Thymus (tissue), 11 donors: Measurements from ENCODE around the gene HAPLN3. TPM values are rescaled to one million over a fixed set of nuclear protein-coding genes. Genes with fewer than 3 reads are reported as not detected.
"Not testable (repeated sequence)": the region's sequence is repeated elsewhere in the genome, so short reads cannot be mapped to it uniquely, and the experiment has no call there.

Source experiments
- DNase-seq, 9 donors: peaks; one replicate each; pipeline ENCODE4 v3.0.0-alpha.2; 2013; ENCODE audit warnings: low spot score in 9 of 9, low read depth in 6 of 9, missing footprints in 1 of 9
- H3K27ac ChIP-seq, 2 donors: one replicate each; pipeline ENCODE4 v1.5.1; 2013; ENCODE audit warnings: control low read depth in 1 of 2, low read depth in 1 of 2, low read length in 1 of 2, mild to moderate bottlenecking in 1 of 2, moderate library complexity in 1 of 2
- H3K27me3 ChIP-seq, 2 donors: one replicate each; pipeline ENCODE4 v1.5.1; 2013; ENCODE audit warnings: low read length in 1 of 2; ENCODE audit not compliant: control insufficient read depth in 2 of 2, insufficient read depth in 1 of 2
- H3K36me3 ChIP-seq, 2 donors: one replicate each; pipeline ENCODE4 v1.5.1; 2013; ENCODE audit warnings: low read length in 1 of 2, mild to moderate bottlenecking in 1 of 2, moderate library complexity in 1 of 2; ENCODE audit not compliant: control insufficient read depth in 2 of 2, insufficient read depth in 2 of 2
- H3K4me1 ChIP-seq, 2 donors: one replicate each; pipeline ENCODE4 v1.5.1; 2013; ENCODE audit warnings: low read length in 2 of 2; ENCODE audit not compliant: control insufficient read depth in 2 of 2, insufficient read depth in 2 of 2
- H3K4me3 ChIP-seq, 2 donors: one replicate each; pipeline ENCODE4 v1.5.1; 2013; ENCODE audit warnings: low read length in 2 of 2, control low read depth in 1 of 2, mild to moderate bottlenecking in 1 of 2
- H3K9me3 ChIP-seq, 2 donors: one replicate each; pipeline ENCODE4 v1.5.1; 2013; ENCODE audit warnings: low read length in 1 of 2, mild to moderate bottlenecking in 1 of 2; ENCODE audit not compliant: control insufficient read depth in 2 of 2, insufficient read depth in 1 of 2
- WGBS: extraction: QIAGEN DNeasy Blood & Tissue Kit; methylation state at CpG from one replicate; pipeline ENCODE4 v1.1.7; 2013; 5-methylcytosine and 5-hydroxymethylcytosine counted together
- polyA plus RNA-seq: library from polyadenylated mRNA; stranded (reverse); fragments of 200-250 nt; gene quantifications from one replicate; pipeline ENCODE4 v1.2.3, GENCODE V29; 2013
- total RNA-seq: library from RNA; stranded (reverse); fragments of 120-200 nt; gene quantifications from one replicate; pipeline ENCODE4 v1.2.4, GENCODE V29; 2013
- donor health status: healthy.

HAPLN3 gene
- total and polyA plus RNA-seq, 2 donors, result 17.3 to 20.1 TPM

DNA sequence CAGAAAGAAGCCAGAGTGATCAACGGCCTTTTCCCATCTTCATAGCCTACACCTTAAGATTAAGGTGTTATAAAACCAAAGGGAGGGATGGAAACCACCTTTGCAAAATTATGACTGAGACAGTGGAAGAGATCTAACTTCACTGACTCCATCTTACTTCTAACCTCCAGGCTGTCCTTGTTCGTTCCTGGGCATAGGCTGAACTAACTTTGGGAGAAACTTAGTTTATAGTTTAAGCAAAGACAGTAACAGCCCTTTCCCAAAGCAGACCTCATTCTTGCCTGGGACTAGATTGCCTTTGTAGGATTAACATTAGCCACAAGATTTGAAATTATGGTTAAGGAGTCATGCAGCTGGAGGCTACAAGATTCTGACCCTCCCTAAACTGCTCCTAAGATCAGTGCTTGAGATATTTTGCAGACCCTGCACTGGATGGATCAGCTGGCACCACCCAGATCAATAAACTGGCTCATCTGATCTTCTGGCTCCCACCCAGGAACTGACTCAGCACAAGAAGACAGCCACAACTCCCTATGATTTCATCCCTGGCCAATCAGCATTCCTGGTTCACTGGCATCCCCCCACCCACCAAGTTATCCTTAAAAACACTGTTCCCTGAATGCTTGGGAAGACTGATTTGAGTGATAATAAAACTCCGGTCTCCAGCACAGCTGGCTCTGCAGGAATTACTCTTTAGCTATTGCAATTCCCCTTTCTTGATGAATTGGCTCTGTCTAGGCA, 34.2 kb upstream of the HAPLN3 start:
- not testable (repeated sequence) for DNase-seq, H3K4me1 ChIP-seq, H3K27ac ChIP-seq, H3K36me3 ChIP-seq, H3K9me3 ChIP-seq, H3K4me3 ChIP-seq, H3K27me3 ChIP-seq
- 87% methylated on average over 3 of the region's 3 CpGs for WGBS

DNA sequence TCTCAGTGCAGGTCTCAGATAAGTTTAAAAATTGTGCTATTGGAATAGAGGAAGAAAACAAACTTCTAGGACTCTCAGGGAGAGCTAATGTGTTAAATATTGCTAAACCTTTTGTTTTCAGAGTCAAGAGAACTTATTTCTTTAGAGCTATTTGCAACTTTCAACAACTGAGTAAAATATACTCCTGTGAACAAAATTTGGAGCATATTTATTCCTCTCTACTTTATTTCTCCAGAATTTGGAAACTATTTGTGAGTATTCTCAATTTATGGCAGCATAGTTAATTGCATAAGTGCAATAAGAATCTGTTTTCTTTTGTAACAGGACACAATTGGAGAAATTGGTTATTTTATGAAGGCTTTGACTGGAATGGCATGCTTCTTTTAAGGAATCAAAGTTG, 32.8 kb upstream of the HAPLN3 start:
- not testable (repeated sequence) for H3K27me3 ChIP-seq, DNase-seq, H3K4me1 ChIP-seq, H3K36me3 ChIP-seq, H3K9me3 ChIP-seq, H3K4me3 ChIP-seq, H3K27ac ChIP-seq

DNA sequence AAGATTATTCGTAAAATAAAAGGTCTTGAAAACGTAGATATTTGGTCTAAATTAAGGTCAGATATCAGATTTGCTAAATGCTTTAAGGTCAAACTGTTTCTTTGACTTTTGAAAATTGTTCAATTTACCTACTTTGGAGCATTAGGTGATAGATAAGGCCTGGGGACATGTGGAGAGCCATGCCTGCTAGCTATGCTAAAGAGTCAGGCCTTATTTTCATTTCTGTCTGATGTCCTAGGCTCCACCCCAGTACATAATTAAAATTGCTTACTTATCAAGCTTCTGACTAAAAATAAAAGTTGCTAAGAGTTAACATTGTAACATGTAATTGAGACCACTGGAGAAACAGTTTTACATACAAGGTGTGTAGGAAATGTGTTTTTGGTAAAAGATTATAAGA, 30.3 kb upstream of the HAPLN3 start:
- not testable (repeated sequence) for H3K27ac ChIP-seq, DNase-seq, H3K9me3 ChIP-seq, H3K36me3 ChIP-seq, H3K27me3 ChIP-seq, H3K4me3 ChIP-seq, H3K4me1 ChIP-seq
- WGBS, result 93% methylated on average over 2 of the region's 2 CpGs

DNA sequence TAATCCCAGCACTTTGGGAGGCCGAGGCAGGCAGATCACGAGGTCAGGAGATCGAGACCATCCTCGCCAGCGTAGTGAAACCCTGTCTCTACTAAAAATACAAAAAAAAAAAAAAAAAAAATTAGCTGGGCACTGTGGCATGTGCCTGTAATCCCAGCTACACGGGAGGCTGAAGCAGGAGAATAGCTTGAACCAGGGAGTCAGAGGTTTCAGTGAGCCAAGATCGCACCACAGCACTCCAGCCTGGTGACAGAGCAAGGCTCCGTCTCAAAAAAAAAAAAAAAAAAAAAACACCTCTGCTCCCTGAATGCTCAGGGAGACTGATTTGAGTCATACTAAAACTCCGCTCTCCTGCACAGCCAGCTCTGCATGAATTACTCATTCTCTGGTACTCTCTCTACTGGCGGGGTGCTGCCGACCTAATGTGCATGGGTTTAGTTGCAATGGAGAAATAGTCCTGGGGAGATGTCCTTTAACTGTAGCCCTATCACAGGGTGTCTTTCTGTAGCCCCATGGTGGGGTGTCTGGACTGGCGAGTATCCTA, 25.6 kb upstream of the HAPLN3 start:
- H3K27me3 ChIP-seq, H3K36me3 ChIP-seq, H3K9me3 ChIP-seq, DNase-seq, H3K4me3 ChIP-seq, H3K4me1 ChIP-seq, H3K27ac ChIP-seq: not testable (repeated sequence)
- 97% methylated on average over 12 of the region's 12 CpGs for WGBS

DNA sequence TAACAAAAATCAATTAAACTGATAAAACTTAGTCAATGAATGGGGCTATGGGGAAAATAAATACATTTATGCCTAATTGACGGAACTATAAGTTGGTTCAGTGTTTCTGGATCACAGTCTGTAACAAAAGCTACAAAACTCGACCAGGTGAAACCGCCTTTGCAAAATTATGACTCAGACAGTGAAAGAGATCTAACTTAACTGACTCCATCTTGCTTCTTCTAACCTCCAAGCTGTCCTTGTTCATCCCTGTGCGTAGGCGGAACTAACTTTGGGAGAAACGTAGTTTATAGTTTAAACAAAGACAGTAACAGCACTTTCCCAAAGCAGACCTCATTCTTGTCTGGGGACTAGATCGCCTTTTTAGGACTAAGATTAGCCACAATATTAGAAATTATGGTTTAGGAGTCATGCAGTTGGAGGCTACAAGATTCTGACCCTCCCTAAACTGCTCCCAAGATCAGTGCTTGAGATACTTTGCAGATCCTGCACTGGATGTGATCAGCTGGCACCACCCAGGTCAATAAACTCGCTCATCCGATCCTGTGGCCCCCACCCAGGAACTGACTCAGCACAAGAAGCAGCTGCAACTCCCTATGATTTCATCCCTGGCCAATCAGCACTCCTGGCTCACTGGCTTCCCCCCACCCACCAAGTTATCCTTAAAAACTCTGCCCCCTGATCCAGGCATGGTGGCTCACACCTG, 25.0 kb upstream of the HAPLN3 start:
- WGBS, result 83% methylated on average over 9 of the region's 9 CpGs
- H3K9me3 ChIP-seq, result no peaks in the 10 kb centered on the region
- H3K27me3 ChIP-seq, result no peaks in the 10 kb centered on the region
- H3K36me3 ChIP-seq, result no peaks in the 10 kb centered on the region
- H3K4me1 ChIP-seq, result no peaks in the 10 kb centered on the region
- DNase-seq, result no peak
- H3K27ac ChIP-seq, result no peak overlapping the region
- no peak overlapping the region for H3K4me3 ChIP-seq

DNA sequence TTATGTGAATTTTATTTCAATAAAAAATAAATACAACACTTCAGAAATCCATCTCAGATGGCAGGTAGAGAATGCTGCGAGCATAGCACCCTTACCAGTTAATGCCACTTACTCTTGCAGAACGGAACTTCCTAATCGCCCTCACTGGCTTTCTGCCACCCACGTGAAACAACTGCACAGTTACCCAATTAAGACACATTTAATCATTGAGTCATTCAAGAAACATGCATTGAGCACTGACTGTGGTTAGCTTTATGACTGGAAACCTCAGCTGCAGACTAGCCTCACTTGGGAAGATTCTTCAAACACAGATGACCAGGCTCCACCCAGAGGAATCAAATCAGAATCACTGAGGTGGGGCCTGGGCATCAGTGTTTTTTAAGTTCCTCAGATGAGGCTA, 23.4 kb upstream of the HAPLN3 start:
- H3K27ac ChIP-seq, result no peak overlapping the region
- H3K4me3 ChIP-seq, result no peak overlapping the region
- no peak for DNase-seq
- H3K9me3 ChIP-seq, result no peaks in the 10 kb centered on the region
- WGBS, result 91% methylated on average over 4 of the region's 4 CpGs
- no peaks in the 10 kb centered on the region for H3K36me3 ChIP-seq
- no peaks in the 10 kb centered on the region for H3K27me3 ChIP-seq
- no peaks in the 10 kb centered on the region for H3K4me1 ChIP-seq

DNA sequence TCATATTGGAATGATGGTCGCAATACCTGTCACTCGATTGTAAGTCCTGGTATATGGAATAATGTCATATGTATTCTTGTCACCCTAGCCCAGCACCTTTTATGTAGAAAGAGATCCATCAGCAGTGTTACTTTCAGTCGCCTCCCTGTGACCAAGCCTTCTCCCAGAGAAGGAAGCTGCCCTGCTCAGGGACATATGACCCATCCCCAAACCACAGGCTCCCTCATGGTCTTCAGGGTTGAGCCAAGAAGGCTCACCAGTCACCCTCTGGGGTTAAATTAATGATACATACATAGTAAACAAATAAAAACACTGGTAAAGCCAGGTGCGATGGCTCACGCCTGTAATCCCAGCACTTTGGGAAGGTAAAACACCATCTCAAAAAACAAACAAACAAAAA, 22.4 kb upstream of the HAPLN3 start:
- H3K36me3 ChIP-seq, result no peaks in the 10 kb centered on the region
- H3K27me3 ChIP-seq, result no peaks in the 10 kb centered on the region
- H3K9me3 ChIP-seq, result no peaks in the 10 kb centered on the region
- H3K4me1 ChIP-seq, result peaks cover 0 to 5% of the 10 kb centered on the region in 2 donors
- no peak for DNase-seq
- H3K4me3 ChIP-seq, result no peak overlapping the region
- no peak overlapping the region for H3K27ac ChIP-seq
- WGBS, result 96% methylated on average over 5 of the region's 5 CpGs

DNA sequence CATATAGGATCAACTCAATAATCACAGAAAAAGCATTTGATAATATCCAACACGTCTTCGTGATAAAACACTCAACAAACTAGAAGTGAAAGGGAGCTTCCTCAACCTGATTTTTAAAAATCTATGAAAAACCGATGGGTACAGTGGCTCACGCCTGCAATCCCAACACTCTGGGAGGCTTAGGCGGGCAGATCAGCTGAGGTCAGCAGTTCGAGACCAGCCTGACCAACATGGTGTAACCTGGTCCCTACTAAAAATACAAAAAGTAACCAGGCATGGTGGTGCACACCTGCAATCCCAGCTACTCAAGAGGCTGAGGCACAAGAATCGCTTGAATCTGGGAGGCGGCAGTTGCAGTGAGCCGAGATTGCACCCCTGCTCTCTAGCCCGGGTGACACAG, 20.0 kb upstream of the HAPLN3 start:
- Histone ChIP-seq H3K9me3 (no peaks in the 10 kb centered on the region), H3K36me3 (peaks cover 0 to 2% of the 10 kb centered on the region in 2 donors), H3K4me1 (peaks cover 14 to 27% of the 10 kb centered on the region in 2 donors), H3K27ac (no peak overlapping the region), H3K27me3 (no peaks in the 10 kb centered on the region), H3K4me3 (no peak overlapping the region)
- DNase-seq, result no peak
- WGBS, result 97% methylated on average over 10 of the region's 10 CpGs

DNA sequence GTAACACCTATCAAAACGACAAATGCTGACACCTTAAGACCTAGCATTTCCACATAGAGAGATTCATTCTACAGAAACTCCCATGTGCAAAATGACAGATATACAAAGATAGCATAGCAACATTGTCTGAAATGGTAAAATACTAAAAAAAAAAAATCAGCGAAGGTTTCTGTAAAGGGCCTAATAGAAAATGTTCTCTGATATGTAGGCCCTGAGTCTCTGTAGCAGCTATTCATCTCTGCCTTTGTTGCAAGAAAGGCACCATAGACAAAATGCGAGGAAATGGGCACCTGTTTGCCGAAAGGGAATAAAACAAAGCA, 18.5 kb upstream of the HAPLN3 start:
- DNase-seq, result no peak
- Histone ChIP-seq H3K9me3 (no peaks in the 10 kb centered on the region), H3K4me3 (peak overlapping the region in 1 of 2 donors; percentile 85), H3K4me1 (peaks cover 14 to 27% of the 10 kb centered on the region in 2 donors), H3K27me3 (no peaks in the 10 kb centered on the region), H3K27ac (peak overlapping the region in 1 of 2 donors; percentile 60), H3K36me3 (peaks cover 6 to 18% of the 10 kb centered on the region in 2 donors)
- WGBS, result 68% methylated on average over 4 of the region's 4 CpGs
